Neural progenitor cell (in vitro differentiated cells): ENCODE measurements around the gene SPATA16.

Source experiments
- CTCF ChIP-seq: fragments of 200-600 bp; sonication (generic); IDR thresholded peaks from 2 replicates; pipeline ENCODE4 v1.5.1; 2017; ENCODE audit warnings: antibody characterized with exemption, mild to moderate bottlenecking
- EZH2phosphoT487 ChIP-seq: fragments of 200-600 bp; sonication (generic); IDR thresholded peaks from 2 replicates; pipeline ENCODE4 v1.6.1; 2017; ENCODE audit warnings: antibody characterized with exemption

GRCh38 chr3:173000553-173000952 lies 140.5 kb downstream of the SPATA16 start:
- TF ChIP-seq EZH2phosphoT487, result no peak
- TF ChIP-seq CTCF, result no peak
